SU-DHL-6 (cell line): ENCODE measurements around the gene MEN1.

Experiments
- H2AFZ ChIP-seq: fragments of 200-600 bp; sonication (generic); 2 replicates; pipeline ENCODE4 v1.6.1; 2014; ENCODE audit warnings: low read depth, mild to moderate bottlenecking, moderate library complexity, mixed read lengths, antibody characterized with exemption, low read length; ENCODE audit not compliant: severe bottlenecking
- H3F3A ChIP-seq: fragments of 200-600 bp; shearing (Covaris generic); 2 replicates; pipeline ENCODE4 v1.6.0; 2016; ENCODE audit warnings: antibody characterized with exemption, mild to moderate bottlenecking; ENCODE audit not compliant: insufficient read depth
- H3K27ac ChIP-seq: fragments of 200-600 bp; sonication (generic); 2 replicates; pipeline ENCODE4 v1.5.1; 2016; ENCODE audit warnings: low read depth, mild to moderate bottlenecking, low read length, moderate library complexity, mixed read lengths
- H3K27me3 ChIP-seq: fragments of 200-600 bp; sonication (generic), shearing (Covaris generic); 2 replicates; pipeline ENCODE4 v1.6.0; 2014; ENCODE audit warnings: mild to moderate bottlenecking, low read length
- H3K36me3 ChIP-seq: fragments of 200-600 bp; sonication (generic); 2 replicates; pipeline ENCODE4 v1.6.1; 2014; ENCODE audit warnings: mild to moderate bottlenecking, low read length, mixed read lengths
- H3K4me2 ChIP-seq: fragments of 300-600, 200-600 bp; shearing (Covaris generic), sonication (generic); 2 replicates; pipeline ENCODE4 v1.6.0; 2014; ENCODE audit warnings: low read length, low read depth, mild to moderate bottlenecking; ENCODE audit not compliant: poor library complexity, severe bottlenecking
- H3K4me3 ChIP-seq: fragments of 200-600 bp; sonication (generic); 2 replicates; pipeline ENCODE4 v1.5.1; 2014; ENCODE audit warnings: antibody characterized with exemption, low read length, mild to moderate bottlenecking, mixed read lengths; ENCODE audit not compliant: insufficient read depth, poor library complexity, severe bottlenecking
- H3K79me2 ChIP-seq: fragments of 200-600 bp; sonication (generic); 2 replicates; pipeline ENCODE4 v1.6.1; 2014; ENCODE audit warnings: mild to moderate bottlenecking, low read length, moderate library complexity; ENCODE audit not compliant: insufficient read depth
- H3K9ac ChIP-seq: fragments of 200-600 bp; sonication (generic); 2 replicates; pipeline ENCODE4 v1.7.0; 2014; ENCODE audit warnings: mild to moderate bottlenecking, low read length
- H3K9me2 ChIP-seq: fragments of 200-600 bp; sonication (generic); replicated peaks from 2 replicates; pipeline ENCODE4 v1.6.1; 2014; ENCODE audit warnings: low read length; ENCODE audit not compliant: insufficient read depth
- H3K9me3 ChIP-seq: fragments of 200-600 bp; sonication (generic); 2 replicates; pipeline ENCODE4 v1.6.1; 2014; ENCODE audit warnings: low read length, mixed read lengths; ENCODE audit not compliant: insufficient read depth
- H4K20me1 ChIP-seq: fragments of 200-600 bp; sonication (generic); 2 replicates; pipeline ENCODE4 v1.6.1; 2014; ENCODE audit warnings: low read depth, mild to moderate bottlenecking, antibody characterized with exemption, low read length, moderate library complexity, mixed read lengths
- CTCF ChIP-seq: fragments of 200-600 bp; sonication (generic); IDR thresholded peaks from one replicate; pipeline ENCODE4 v1.5.1; 2017; ENCODE audit warnings: antibody characterized with exemption, mild to moderate bottlenecking, low read length, moderate library complexity; ENCODE audit not compliant: insufficient read depth, poor library complexity, severe bottlenecking
- EZH2phosphoT487 ChIP-seq: fragments of 200-600 bp; sonication (generic), shearing (Covaris generic); conservative IDR thresholded peaks from 2 replicates; pipeline ENCODE4 v1.6.1; 2018; ENCODE audit warnings: mild to moderate bottlenecking, antibody characterized with exemption, low read length, moderate library complexity, mixed read lengths

The MEN1 gene

GRCh38 chr11:64759722-64760719 lies 50.3 kb downstream of the MEN1 start, which contains the start of gene PYGM:
TSS of gene PYGM (minus strand) at chr11:64759974. CDS start at chr11:64759898, 76 bp downstream.
- no peak within 1 kb of the TSS for H3K27ac ChIP-seq
- H3K4me3 ChIP-seq = no peak within 1 kb of the TSS

GRCh38 chr11:64759131-64759721 lies 51.1 kb downstream of the MEN1 start:
- no peak for TF ChIP-seq EZH2phosphoT487
- Histone ChIP-seq H3K27me3 (no peaks in the 10 kb centered on the region), H3K4me3 (no peak overlapping the region), H3K9me3 (no peaks in the 10 kb centered on the region), H3K36me3 (no peaks in the 10 kb centered on the region), H3K4me2 (no peak overlapping the region), H3K79me2 (no peaks in the 10 kb centered on the region), H3F3A (peaks cover 32% of the 10 kb centered on the region), H2AFZ (no peak overlapping the region), H3K9ac (no peak overlapping the region), H4K20me1 (no peaks in the 10 kb centered on the region; the same call in 1 of the 2 replicates), H3K9me2 (no peaks in the 10 kb centered on the region), H3K27ac (no peak overlapping the region)

More at GRCh38 chr11:64759722-64760719, 50.3 kb downstream of the MEN1 start, which contains the start of gene PYGM:
- Histone ChIP-seq H3K4me2 (no peak within 1 kb of the TSS), H3K27me3 (no peaks in the 10 kb centered on the region), H4K20me1 (no peaks in the 10 kb centered on the region; the same call in 1 of the 2 replicates), H3K36me3 (peaks cover 6% of the 10 kb centered on the region; the same call in 1 of the 2 replicates), H2AFZ (no peak within 1 kb of the TSS), H3K79me2 (no peaks in the 10 kb centered on the region), H3F3A (peaks cover 39% of the 10 kb centered on the region), H3K9me2 (no peaks in the 10 kb centered on the region), H3K9ac (no peak within 1 kb of the TSS), H3K9me3 (no peaks in the 10 kb centered on the region)
- no peak for TF ChIP-seq CTCF
- no peak for TF ChIP-seq EZH2phosphoT487

- Histone ChIP-seq H3F3A (peaks cover 25% of the 10 kb centered on the region), H3K27ac (no peak overlapping the region), H3K4me3 (no peak overlapping the region), H3K9me3 (no peaks in the 10 kb centered on the region), H3K4me2 (no peak overlapping the region), H3K36me3 (no peaks in the 10 kb centered on the region), H3K9me2 (no peaks in the 10 kb centered on the region), H2AFZ (no peak overlapping the region), H3K79me2 (no peaks in the 10 kb centered on the region), H3K9ac (no peak overlapping the region), H3K27me3 (no peaks in the 10 kb centered on the region), H4K20me1 (no peaks in the 10 kb centered on the region; the same call in 1 of the 2 replicates)
- TF ChIP-seq EZH2phosphoT487 (no peak), CTCF (no peak)
Observed at GRCh38 chr11:64758330-64759079, 51.8 kb downstream of the MEN1 start.
